Activated B cell treated with CpG ODN at 0.5 μM for 24 hours (primary cell): ENCODE results near the gene KCTD11. TPM values are rescaled to one million over a fixed set of nuclear protein-coding genes. Genes with fewer than 3 reads are reported as not detected.

Source experiments
- ATAC-seq: fragments of 200-7000 bp; cut with Tn5 transposase; one replicate; pipeline ENCODE4 v1.10.0; 2021; ENCODE audit warnings: low read depth, mild to moderate bottlenecking, moderate library complexity
- CTCF ChIA-PET: fragments of 350-600 bp; sonication (Branson Sonifier 250); formaldehyde crosslinking; loops from one replicate; lab custom pipeline; 2021; ENCODE audit warnings: antibody characterized with exemption; lab: Charles Lee
- POLR2A ChIA-PET: fragments of 350-600 bp; sonication (Branson Sonifier 250); formaldehyde crosslinking; loops from one replicate; lab custom pipeline; 2021; ENCODE audit warnings: antibody characterized with exemption; lab: Charles Lee
- DNase-seq: peaks from one replicate; pipeline ENCODE4 v3.0.0; 2022
- H3K27ac Mint-ChIP-seq: one replicate; pipeline ENCODE4 v1.8.0; 2020; ENCODE audit warnings: mixed read lengths
- H3K27me3 Mint-ChIP-seq: one replicate; pipeline ENCODE4 v1.8.0; 2021; ENCODE audit warnings: mixed read lengths
- H3K36me3 Mint-ChIP-seq: one replicate; pipeline ENCODE4 v1.8.0; 2021; ENCODE audit warnings: low read depth, mixed read lengths
- H3K4me1 Mint-ChIP-seq: one replicate; pipeline ENCODE4 v1.8.0; 2021; ENCODE audit warnings: mixed read lengths
- H3K4me3 Mint-ChIP-seq: one replicate; pipeline ENCODE4 v1.8.0; 2020; ENCODE audit warnings: mild to moderate bottlenecking, mixed read lengths
- H3K9me3 Mint-ChIP-seq: one replicate; pipeline ENCODE4 v1.8.0; 2020; ENCODE audit warnings: mixed read lengths
- CTCF ChIP-seq: fragments of 200-600 bp; IDR thresholded peaks from one replicate; pipeline ENCODE4 v1.8.0; 2022; ENCODE audit warnings: antibody characterized with exemption, mild to moderate bottlenecking
- intact Hi-C: fragments of 100-400 bp; cut with micrococcal nuclease; formaldehyde crosslinking; loops from one replicate; pipeline ENCODE4 v1.15.1; 2024
- total RNA-seq: library from RNA; stranded (reverse); gene quantifications from 2 replicates; pipeline ENCODE4 v1.2.3, GENCODE V29; 2022

KCTD11 gene
- total RNA-seq, 1 donor from 2014 or later, result 7.8 TPM

- H3K36me3 Mint-ChIP-seq, result peaks cover 10% of the 10 kb centered on the region
- peak overlapping the region; percentile 80 for H3K27ac Mint-ChIP-seq
- peaks cover 23% of the 10 kb centered on the region for H3K27me3 Mint-ChIP-seq
- DNase-seq, result no peak
- ChIA-PET POLR2A (interaction anchor here (0.6 to 2.0 kb wide), 14 partner anchors 10 to 303 kb away, joined by 3 to 27 read pairs (median 4); partner anchors contain the start of genes ACAP1, MPDU1, NEURL4 and PLSCR3), CTCF (interaction anchor here (1.4 kb wide), 1 partner anchor 29 kb away, joined by 4 read pairs; the partner anchor contains the start of gene TMEM95)
- peak overlapping the region; percentile 86 for H3K4me3 Mint-ChIP-seq
- no peaks in the 10 kb centered on the region for H3K9me3 Mint-ChIP-seq
- intact Hi-C loops, result loop anchor here (1.0 to 2.0 kb wide), 5 partner anchors 10 to 100 kb away; partner anchors contain the start of genes PLSCR3, POLR2A, TMEM102 and TMEM256
- H3K4me1 Mint-ChIP-seq, result peaks cover 10% of the 10 kb centered on the region
- no peak for TF ChIP-seq CTCF
- ATAC-seq, result no peak
Measured at GRCh38 chr17:7384489-7385081, 32.6 kb downstream of the KCTD11 start.

GRCh38 chr17:7388856-7389255 lies 36.9 kb downstream of the KCTD11 start:
- CTCF ChIA-PET, result no interaction called here
- POLR2A ChIA-PET, result interaction anchor here (1.2 kb wide), 1 partner anchor 11 kb away, joined by 5 read pairs; no protein-coding TSS in a partner anchor
- Mint-ChIP-seq H3K36me3 (peaks cover 30% of the 10 kb centered on the region), H3K27me3 (no peaks in the 10 kb centered on the region), H3K9me3 (no peaks in the 10 kb centered on the region), H3K4me3 (no peak overlapping the region), H3K27ac (no peak overlapping the region), H3K4me1 (peaks cover 13% of the 10 kb centered on the region)
- intact Hi-C loops, result no loop called here
- ATAC-seq (no peak), DNase-seq (no peak)
- no peak for TF ChIP-seq CTCF

GRCh38 chr17:7389924-7390910 lies 38.3 kb downstream of the KCTD11 start:
- POLR2A ChIA-PET, result interaction anchor here (0.7 kb wide), 1 partner anchor 14 kb away, joined by 3 read pairs; no protein-coding TSS in a partner anchor
- Mint-ChIP-seq H3K9me3 (no peaks in the 10 kb centered on the region), H3K27ac (no peak overlapping the region), H3K4me1 (peaks cover 12% of the 10 kb centered on the region), H3K4me3 (no peak overlapping the region), H3K27me3 (no peaks in the 10 kb centered on the region), H3K36me3 (peaks cover 32% of the 10 kb centered on the region)
- no peak for DNase-seq
- intact Hi-C loops, result no loop called here
- no peak for ATAC-seq
- CTCF ChIA-PET, result no interaction called here
- no peak for TF ChIP-seq CTCF

GRCh38 chr17:7391307-7391706 lies 39.3 kb downstream of the KCTD11 start:
- intact Hi-C loops, result no loop called here
- no peak for TF ChIP-seq CTCF

More at GRCh38 chr17:7391307-7391706, 39.3 kb downstream of the KCTD11 start:
- H3K9me3 Mint-ChIP-seq, result no peaks in the 10 kb centered on the region
- H3K36me3 Mint-ChIP-seq, result peaks cover 32% of the 10 kb centered on the region
- DNase-seq (no peak), ATAC-seq (no peak)
- no peak overlapping the region for H3K27ac Mint-ChIP-seq
- no peak overlapping the region for H3K4me3 Mint-ChIP-seq
- peaks cover 13% of the 10 kb centered on the region for H3K4me1 Mint-ChIP-seq
- POLR2A ChIA-PET, result no interaction called here
- CTCF ChIA-PET, result no interaction called here
- no peaks in the 10 kb centered on the region for H3K27me3 Mint-ChIP-seq
